Left ventricle myocardium superior (tissue), 1 donor: ENCODE measurements around the gene CYP4F12. TPM values are rescaled to one million over a fixed set of nuclear protein-coding genes. Genes with fewer than 3 reads are reported as not detected.
"Not testable (repeated sequence)": the region's sequence is repeated elsewhere in the genome, so short reads cannot be mapped to it uniquely, and the experiment has no call there.

Source experiments
- ATAC-seq: fragments of 200-7000 bp; cut with Tn5 transposase; one replicate; pipeline ENCODE4 v1.9.1; 2020; ENCODE audit warnings: mild to moderate bottlenecking, moderate library complexity
- DNase-seq: peaks from one replicate; pipeline ENCODE4 v3.0.0-alpha.2; 2020
- intact Hi-C: fragments of 100-400 bp; cut with micrococcal nuclease; formaldehyde crosslinking; loops from one replicate; pipeline ENCODE4 v1.11.0; 2022
- total RNA-seq: library from RNA; stranded (reverse); fragmentation: NEBNext Ultra II Directional; extraction: Animal tissue kit (Norgen Biotek cat#: 25700); gene quantifications from one replicate; pipeline ENCODE4 v1.2.1, GENCODE V29; 2021
- donor health status: DM: no; HTN: yes; CAD: no; lungs with severe emphysema.

Gene CYP4F12
- total RNA-seq, 1 donor from 2014 or later: 3.4 TPM

DNA sequence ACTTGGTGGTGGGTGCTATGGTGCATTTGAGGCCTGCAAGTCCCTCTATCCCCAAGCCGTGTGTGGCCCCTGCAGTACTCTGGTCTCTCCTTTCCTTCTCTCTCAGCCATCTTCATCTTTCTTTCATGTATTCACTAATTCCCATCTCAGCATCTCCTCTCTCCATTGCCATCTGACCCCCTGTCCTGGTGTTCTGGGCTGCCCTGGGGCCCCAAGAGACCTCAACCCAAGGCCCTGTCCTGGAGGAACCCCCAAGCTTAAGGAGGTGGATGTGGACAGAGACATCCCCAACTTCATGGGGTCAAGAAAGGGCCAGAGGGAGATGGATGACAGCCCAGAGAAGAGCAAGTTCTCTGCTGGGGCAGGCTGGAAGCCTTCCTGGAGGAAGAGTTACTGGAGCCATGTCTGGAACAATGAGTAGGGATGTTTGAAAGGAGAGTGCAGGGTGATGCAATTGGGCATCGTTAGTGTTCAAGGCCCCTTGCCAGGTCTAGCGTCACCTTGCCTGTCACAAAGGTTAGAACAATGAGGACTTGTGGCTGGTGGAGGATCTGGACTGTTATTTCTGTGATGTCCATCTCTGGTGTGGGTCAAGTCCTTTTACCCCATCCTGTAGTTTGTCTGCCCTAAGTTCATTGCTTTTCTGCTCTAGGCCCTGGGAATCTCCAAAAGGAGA lies 28.7 kb upstream of the CYP4F12 start:
- DNase-seq (no peak), ATAC-seq (no peak)
- intact Hi-C loops: no loop called here

DNA sequence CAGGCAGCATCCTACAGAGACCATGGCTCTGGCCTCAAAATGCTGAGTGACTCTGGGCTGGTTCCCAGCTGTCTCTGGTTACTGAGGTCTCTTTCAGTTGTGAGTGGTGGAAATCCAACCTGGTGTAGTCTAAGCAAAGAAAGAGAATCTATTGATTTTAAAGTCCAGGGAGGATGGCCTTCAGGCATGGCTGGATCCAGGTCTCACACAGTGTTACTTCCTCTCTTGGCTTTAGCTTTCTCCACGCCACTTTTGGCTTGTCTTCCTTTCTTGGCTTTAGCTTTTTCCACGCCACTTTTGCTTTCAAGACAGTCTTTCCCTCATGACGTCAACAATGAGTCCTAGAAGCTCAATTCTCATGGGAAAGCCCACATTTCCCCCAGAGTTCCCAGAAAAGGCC lies 28.1 kb upstream of the CYP4F12 start:
- intact Hi-C loops: no loop called here
- no peak for ATAC-seq
- DNase-seq: no peak

DNA sequence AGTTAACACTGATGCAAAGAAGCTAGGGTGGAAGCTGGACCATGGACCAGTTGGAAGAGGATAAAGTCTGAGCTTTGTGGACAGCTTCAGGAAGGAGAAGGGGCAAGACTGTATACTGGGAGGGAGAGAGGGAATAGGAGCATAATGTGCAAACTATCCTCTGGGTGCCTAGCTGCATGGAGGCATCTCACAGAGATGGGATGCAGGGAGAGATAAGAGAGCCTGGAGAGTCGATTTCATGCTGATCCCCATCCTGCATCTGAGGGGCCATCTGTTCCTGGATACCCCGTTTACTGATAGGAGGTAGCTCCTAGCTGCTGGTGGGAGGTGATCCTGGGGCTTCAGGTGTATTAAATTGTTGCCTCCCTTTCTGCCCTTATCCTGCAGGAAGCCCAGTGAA lies 23.4 kb upstream of the CYP4F12 start:
- no peak for ATAC-seq
- intact Hi-C loops: no loop called here
- no peak for DNase-seq

DNA sequence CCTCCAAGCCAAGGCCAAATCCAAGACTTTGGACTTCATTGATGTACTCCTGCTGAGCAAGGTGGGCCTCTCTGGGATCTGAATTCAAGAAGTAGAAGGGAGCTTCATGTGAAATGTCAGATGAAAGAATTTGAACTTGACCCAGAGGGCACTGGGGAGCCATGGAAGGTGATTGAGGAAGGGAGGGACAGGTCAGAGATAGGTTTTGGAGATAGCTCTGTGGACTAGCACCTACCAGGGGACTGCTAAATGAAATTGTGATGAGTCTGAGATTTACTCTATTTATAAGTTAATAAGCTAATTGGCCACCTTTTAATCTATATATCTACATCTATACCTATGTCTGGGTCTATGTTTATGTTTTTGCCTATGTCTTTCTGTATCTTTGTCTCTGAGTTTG lies 22.8 kb upstream of the CYP4F12 start:
- intact Hi-C loops, ATAC-seq, DNase-seq: not testable (repeated sequence)

DNA sequence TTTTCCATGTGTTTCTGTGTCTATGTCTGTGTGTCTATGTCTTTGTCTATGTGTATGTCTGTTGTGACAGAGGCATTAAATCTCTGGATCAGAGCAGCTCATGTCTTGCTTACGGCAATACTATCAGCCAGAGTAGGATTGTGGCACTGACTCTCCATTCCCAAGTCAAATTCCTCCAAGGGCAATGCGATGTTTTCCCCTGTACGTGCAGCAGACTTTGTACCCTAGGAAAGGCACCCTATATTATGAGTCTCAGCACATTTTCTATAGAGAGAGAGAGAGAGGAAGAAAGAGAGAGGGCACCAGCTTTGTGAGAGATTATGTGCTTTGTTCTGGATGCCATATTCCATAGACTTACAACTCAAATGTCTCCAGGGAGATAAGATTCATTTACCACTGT lies 21.1 kb upstream of the CYP4F12 start:
- ATAC-seq (no peak), DNase-seq (no peak)
- intact Hi-C loops: no loop called here

DNA sequence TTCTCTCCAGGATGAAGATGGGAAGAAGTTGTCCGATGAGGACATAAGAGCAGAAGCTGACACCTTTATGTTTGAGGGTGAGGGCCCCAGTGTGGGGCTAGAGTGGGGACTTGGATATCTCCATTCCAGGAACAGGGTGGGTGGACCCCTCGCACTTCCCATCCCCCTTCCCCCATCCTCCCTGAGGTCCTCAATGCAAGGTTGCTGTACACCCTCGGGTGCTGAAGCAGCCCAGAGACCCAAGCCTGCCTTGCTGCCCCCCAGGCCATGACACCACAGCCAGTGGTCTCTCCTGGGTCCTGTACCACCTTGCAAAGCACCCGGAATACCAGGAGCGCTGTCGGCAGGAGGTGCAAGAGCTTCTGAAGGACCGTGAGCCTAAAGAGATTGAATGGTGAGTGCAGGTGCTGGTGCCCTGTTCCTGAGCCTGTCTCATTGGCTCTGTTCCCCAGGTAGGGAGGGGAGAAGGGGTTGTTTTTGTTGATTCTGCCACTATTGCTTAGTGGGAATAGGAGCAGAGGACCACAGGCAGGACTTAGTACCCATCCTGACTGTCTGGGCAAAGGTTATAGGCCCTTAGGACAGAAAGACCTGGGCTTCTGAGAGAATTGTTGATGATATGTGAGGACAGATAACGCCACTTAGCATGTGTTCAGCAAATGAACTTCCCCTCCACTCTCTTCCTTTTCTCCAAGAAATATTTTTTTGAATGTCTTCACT lies 20.2 kb upstream of the CYP4F12 start:
- ATAC-seq (no peak), DNase-seq (no peak)
- intact Hi-C loops: no loop called here

DNA sequence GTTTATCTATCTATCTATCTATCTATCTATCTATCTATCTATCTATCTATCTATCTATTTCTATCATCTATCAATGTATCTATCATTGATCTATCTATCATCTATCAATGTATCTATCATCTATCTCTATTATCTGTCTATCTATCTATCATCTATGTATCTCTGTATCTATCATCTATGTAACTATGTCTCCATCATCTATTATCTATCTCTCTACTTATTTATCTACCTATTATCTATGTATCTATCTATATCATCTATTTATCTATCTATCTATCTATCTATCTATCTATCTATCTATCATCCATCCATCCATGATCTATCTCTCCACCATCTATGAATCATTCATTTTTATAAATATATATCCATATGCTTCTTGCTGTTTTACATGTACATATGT lies 16.4 kb upstream of the CYP4F12 start:
- intact Hi-C loops: no loop called here
- DNase-seq (no peak), ATAC-seq (no peak)

DNA sequence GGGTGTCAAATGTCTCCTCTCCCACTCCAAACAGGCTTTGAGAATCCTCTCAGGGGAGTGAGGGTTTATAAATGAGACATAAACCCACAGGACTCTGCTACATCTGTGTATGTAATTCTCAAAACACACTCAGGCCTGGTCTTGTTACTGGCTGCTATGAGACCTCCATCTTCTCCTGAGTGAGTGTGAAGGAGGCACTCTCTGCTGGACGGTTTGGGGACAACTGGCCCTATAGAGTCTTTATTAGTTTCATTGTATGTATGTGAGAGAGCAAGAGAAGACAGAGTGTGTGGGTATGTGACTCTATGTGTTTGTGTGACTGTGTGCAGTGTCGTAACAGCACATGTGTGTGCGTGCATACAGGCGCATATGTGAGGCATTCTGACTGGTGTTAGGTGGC lies 9.6 kb upstream of the CYP4F12 start:
- no peak for DNase-seq
- intact Hi-C loops: no loop called here
- ATAC-seq: no peak

DNA sequence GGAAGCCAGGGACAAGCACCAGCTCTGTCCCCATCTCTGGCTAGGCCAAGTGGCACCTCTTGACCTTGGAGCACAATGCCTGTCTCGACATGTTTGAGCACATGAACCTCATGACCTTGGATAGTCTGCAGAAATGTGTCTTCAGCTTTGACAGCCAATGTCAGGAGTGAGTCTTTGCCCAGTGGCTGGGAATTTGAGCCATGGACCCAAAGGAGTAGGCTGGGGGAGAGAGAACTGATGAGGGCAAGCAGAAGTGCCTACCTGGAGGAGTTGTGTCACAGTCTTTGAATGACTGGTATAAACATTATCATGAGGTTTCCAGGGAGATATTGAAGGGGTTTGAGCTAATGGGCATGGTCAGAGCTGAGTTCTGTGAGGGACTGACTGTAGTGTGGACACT lies 6.7 kb upstream of the CYP4F12 start:
- DNase-seq (no peak), ATAC-seq (no peak)
- intact Hi-C loops: no loop called here

DNA sequence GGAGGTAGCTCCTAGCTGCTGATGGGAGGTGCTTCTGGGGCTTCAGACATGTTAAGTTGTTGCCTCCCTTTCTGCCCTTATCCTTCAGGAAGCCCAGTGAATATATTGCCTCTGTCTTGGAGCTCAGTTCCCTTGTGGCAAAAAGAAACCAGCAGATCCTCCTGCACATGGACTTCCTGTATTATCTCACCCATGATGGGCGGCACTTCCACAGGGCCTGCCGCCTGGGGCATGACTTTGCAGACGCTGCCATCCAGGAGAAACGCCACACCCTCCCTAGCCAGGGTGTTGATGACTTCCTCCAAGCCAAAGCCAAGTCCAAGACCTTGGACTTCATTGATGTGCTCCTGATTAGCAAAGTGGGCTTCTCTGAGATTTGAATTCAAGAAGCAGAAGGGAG lies 6.0 kb upstream of the CYP4F12 start:
- ATAC-seq: no peak
- intact Hi-C loops: no loop called here
- no peak for DNase-seq

DNA sequence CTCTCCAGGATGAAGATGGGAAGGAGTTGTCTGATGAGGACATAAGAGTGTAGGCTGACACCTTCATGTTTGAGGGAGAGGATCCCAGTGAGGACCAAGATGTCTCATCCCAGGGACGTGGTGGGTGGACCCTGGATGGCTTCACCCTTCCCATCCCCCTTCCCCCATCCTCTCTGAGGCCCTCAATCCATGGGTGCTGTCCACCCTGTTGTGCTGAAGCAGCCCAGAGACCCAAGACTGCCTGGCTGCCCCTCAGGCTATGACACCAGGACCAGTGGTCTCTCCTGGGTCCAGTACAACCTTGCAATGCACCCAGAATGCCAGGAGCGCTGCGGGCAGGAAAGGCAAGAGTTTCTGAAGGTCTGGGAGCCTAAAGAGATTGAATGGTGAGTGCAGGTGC lies 3.4 kb upstream of the CYP4F12 start:
- DNase-seq (no peak), ATAC-seq (no peak)
- intact Hi-C loops: no loop called here

DNA sequence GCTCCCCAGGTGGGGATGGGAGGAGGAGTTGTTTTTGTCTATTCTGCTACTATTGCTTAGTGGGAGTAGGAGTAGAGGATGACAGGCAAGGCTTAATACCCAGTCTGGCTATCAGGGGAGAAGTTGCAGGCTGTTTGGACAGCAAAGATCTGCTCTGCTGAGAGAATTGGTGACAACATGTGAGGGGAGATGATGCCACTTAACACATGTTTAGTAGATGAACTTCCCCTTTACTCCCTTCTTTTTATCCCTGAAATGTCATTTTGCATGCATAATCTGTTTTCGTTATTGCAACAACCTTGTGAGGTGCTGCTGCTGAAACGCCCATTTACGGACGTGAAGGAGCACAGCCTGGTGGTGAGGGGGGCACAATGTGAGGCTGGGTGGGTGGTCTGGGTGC lies 3.0 kb upstream of the CYP4F12 start:
- intact Hi-C loops: no loop called here
- no peak for ATAC-seq

DNA sequence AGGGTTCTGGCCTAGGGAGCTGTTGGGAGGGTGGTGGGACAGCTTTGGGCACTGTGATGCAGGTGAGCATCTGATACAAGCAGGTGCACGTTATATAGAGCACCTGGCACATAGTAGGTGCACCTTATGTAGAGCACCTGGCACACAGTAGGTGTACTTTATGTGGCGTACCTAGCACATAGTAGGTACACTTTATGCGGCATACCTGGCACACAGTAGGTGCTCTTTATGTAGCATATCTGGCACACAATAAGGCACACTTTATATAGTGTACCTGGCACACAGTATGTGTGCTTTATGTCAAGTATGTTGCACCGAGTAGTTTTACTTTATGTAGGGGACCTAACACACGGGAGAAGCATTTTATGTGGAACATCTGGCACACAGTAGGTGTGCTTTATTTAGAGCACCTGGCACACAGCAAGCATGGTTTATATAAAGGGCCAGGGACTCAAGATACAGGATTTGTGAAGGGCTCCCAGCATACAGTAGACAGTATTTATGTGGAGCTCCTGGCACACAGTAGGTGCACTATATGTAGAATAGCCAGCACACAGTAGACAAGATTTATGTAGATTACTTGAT lies 1.6 kb upstream of the CYP4F12 start:
- DNase-seq (no peak), ATAC-seq (no peak)
- intact Hi-C loops: no loop called here

More for the DNA sequence above, 3.0 kb upstream of the CYP4F12 start:
- DNase-seq: no peak

DNA sequence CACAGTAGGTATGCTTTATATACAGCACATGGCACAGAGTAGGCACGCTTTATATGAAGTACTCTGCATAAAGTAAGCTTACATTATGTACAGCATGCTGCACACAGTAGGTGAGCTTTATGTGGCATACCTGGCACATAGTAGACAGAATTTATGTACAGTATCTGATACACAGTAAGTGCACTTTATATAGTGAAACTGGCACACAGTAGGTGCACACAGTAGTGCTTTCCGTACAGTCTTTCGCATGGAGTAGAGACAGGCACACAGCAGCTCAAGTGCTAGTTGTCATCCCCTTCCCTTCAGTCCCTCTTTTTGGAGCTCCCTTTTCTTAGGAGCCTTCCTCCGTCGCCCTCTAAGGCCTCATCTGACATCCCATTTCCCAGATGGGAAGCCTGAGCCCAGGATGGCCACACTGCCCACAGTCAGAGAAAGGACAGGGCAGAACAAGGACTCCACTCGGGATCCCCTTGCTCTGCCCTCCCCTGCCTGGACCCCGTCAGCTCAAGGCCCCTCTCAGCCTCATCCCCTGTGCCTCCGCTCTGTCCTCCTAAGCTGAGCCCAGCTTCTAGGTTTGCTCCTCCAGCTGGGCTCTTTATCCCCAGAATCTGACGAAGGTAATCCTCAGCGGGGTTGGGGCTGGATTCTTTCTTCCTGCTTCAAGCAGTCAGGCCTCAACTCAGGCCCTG lies 852 bp upstream of the CYP4F12 start:
- ATAC-seq (no peak), DNase-seq (no peak)
- intact Hi-C loops: no loop called here

DNA sequence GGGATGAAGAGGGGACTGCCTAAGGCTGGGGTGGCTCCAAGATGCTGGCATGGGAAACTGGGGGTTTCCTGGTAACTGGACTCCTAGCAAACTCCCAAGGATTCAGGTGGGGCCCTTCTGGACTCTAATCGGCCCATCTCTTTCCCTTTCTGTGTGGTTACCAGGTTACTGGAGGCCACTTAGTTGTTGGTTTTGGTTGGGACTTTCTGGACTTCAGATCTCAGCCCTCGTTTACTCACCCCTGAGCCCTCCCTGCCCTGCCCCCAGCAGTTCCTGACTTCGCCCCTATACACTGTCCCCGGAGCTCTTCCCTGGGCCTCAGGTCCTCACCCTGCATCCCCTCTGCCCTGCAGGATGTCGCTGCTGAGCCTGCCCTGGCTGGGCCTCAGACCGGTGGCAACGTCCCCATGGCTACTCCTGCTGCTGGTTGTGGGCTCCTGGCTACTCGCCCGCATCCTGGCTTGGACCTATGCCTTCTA lies 328 bp downstream of the CYP4F12 start:
- intact Hi-C loops: no loop called here
- ATAC-seq: peak; percentile 19
- DNase-seq: no peak

DNA sequence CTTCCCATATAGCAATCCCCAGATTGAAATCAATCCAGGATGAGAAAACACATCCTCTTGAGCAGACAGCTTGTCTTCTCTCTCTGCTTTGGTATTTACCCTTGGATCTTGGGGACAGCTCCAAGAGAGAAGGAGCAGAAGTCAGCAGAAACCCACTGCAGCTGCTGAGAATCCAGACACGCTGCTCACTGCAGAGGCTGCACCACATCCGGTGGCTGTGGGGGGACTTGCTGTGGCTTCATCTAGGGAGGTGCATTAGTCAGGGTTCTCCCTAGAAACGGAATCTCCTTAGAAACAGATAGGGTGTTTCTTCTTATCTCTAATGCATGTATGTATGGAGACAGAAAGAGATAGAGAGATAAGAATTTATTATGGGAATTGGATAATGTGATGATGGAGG lies 2.7 kb downstream of the CYP4F12 start:
- intact Hi-C loops: no loop called here
- ATAC-seq: no peak
- DNase-seq: no peak

DNA sequence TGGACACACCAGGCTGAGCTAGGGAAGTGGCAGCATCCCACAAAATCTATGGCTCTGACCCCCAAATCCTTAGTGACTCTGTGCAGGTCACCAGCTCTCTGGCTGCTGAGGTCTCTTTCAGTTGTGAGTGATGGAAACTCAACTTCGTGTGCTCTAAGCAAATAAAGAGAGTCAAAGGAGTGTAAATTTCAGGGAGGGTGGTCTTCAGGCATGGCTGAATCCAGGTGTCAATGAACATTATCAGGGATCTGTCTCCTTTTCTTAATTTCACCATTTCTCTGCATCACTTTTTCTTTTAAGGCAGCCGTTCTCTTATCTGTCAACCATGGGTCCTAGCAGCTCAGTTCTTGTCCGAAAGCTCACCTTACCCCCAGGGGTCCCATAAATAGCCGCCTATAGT lies 6.2 kb downstream of the CYP4F12 start:
- DNase-seq: no peak
- no peak for ATAC-seq
- intact Hi-C loops: no loop called here

DNA sequence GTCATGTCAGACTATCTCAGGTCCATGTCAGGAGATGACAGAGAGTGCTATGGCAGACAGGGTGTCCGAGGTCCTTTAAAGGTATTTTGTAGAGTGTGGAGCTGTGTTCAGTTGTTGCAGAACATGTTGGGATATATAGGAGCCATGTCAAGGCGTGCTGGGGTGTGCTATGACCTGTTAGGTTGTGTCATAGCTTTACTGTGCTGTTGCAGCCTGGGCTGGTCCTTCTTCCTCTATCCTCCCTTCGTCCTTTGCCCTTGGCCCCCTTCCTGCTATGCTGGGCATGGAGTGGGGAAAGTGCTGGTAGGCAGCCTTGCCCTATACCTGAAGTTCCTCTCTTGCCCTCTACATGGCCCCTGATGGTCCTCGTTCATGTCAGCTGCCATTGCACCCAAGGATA lies 7.0 kb downstream of the CYP4F12 start:
- DNase-seq, intact Hi-C loops, ATAC-seq: not testable (repeated sequence)

DNA sequence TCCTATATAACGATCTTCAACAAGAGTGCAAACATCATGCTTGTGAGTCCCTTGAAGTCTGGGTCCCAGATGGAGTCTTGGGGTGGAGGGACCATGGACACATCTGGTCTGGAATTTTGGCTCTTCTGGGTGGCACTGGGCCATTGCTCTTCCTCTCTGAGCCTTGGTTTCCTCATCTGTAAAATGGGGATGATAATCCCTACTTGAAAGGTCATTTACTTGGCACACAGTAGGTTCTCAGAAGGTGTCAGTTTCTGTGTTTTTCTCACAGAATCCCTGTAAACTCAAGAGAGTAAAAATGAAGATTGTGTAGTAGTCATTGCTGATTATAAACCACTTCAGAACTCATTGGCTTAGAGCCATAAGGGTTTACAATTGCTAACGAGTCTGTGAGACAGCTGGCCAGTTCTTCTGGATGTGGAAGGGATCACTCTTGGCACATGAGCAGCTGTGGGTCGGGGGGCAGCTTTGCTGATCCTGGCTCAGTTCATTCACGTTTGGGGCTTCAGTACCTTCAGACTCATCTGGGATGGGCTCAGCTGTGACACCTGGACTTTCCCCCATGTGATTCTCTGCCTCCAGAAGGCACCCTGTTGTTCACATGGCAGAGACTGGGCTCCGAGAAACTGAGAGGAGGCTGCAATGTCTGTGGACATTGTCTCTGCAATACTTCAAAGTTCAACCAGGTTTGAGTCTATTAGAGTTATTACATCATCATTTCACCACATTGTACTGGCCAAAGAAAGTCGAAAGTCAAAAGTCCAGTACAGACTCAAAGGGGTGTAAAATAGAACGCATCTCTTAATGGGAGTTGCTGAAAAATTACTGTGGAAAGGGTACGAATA lies 7.8 kb downstream of the CYP4F12 start:
- DNase-seq (no peak), ATAC-seq (no peak)
- intact Hi-C loops: no loop called here
